NCI-H1092 (cell line): ENCODE data around the gene MRPL37.
"Not testable (repeated sequence)": the region's sequence is repeated elsewhere in the genome, so short reads cannot be mapped to it uniquely, and the experiment has no call there.

Experiments
- DNase-seq: peaks from one replicate; lab custom pipeline; 2025; lab: John Stamatoyannopoulos, UW

The MRPL37 gene

DNA sequence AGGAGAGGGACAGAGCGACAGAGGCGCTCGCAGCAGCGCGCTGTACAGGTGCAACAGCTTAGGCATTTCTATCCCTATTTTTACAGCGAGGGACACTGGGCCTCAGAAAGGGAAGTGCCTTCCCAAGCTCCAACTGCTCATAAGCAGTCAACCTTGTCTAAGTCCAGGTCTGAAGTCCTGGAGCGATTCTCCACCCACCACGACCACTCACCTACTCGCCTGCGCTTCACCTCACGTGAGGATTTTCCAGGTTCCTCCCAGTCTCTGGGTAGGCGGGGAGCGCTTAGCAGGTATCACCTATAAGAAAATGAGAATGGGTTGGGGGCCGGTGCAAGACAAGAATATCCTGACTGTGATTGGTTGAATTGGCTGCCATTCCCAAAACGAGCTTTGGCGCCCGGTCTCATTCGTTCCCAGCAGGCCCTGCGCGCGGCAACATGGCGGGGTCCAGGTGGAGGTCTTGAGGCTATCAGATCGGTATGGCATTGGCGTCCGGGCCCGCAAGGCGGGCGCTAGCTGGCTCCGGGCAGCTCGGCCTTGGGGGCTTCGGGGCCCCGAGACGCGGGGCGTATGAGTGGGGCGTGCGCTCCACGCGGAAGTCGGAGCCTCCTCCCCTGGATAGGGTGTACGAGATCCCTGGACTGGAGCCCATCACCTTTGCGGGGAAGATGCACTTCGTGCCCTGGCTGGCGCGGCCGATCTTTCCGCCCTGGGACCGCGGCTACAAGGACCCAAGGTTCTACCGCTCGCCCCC lies at the start of gene MRPL37, which contains the start of gene CYB5RL:
MRPL37 (plus strand) TSS at position 403 of the 754 bp plus-strand sequence; CDS start at position 480, 77 bp downstream.
CYB5RL (minus strand) TSS at position 266 of the 754 bp plus-strand sequence. CDS start 4,414 bp downstream, outside the sequence.
- DNase-seq, result peak; percentile 91

DNA sequence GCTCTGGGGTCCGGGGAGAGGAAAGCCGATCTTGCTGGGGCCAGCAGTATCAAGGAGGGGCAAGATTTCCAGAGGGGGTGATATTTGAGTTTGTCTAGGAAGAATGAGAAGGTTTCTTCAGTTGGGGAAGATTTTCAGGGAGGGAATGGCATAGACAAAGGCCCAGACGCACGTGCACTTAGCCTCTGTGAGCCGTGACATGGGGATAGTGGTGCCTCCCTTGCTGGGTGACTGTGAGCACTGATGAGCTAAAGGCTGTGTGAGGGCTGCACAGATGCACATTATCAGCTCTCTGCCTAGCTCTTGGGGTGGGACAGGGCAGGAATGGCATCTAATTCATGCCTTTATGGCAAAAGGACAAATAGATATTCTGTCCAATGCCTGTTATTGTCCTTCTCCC lies 49.0 kb upstream of the MRPL37 start:
- no peak for DNase-seq

DNA sequence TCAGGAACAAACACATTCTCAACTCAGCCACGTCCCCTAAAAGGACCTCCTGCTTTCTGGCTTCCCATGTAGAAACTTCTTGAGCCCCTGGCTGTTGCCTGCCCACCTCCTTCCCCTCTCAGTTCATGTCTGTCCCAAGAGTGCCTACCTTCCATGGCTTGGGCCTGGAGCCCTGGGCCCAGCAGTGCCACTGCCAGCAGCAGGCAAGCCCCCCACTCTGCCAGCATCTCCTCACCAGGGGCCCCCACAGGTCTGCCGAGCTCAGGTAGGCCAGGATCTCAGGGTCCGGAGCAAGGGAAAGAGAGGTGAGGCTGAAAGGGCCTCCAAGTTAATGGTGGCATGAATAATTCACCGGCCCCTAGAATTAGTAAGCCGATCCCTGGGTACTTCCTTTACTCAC lies 47.3 kb upstream of the MRPL37 start, which contains the start of gene CDCP2:
CDCP2 (minus strand) TSS at position 305 of the 400 bp plus-strand sequence; CDS start at position 227, 78 bp downstream.
- DNase-seq, result no peak

DNA sequence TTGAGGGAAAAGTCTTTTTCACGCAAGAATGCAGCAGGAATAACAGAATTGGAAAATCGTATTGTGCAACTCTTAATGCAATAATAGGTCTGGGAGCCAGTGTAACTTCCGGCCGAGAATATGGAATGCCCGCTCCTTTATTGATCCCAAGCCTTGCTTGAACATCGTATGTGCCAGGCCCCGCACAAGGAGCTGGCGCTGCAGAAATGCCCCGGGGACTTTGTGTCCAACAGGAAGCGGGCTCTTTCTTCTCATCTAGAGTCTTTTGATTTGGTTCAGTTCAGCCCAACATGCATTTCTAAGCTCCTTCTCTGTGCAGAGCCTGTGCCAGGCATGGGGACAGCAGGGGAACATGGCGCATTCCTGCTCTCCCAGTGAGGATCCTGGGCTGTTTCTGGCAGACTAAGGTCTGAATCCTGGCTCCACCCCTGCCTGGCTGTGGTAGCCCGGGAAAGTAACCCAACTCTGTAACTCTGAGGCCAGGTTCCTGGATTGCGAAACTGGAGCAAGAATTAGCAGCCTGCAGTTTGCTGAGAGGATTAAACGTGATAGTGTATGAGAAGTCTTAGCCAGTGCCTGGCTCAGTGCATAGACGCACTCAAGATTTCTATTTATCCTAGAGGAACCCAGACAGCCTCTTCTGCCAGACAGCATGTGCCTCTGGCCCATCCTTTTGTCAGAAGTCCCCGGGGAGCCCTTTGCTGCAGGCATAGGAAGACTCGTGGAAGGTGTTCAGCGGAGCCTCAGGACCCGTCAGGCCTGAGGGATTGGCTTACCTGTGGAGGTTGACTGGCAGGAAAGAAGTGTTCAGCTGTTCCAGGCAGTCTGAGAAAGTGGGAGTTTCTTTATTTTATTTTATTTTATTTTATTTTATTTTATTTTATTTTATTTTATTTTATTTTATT lies 46.2 kb upstream of the MRPL37 start:
- DNase-seq, result no peak

DNA sequence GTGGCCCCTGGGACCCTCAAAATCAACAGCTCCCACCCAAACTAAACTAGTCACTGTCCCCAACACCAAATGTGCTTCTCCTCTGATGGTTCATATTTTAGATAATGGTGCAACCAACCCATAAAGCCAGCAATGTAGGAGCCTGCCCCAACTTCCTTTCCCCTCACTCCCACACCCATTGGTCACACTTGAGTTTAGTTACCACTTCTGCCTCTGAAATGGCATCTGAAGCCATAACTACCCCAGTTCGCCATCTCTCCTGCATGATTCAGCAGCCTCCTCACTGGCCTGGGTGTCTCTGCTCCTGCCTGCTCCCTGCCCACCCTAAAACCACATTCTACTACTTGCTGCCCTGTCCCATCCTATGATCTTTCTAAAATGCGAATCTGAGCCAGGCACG lies 43.8 kb upstream of the MRPL37 start:
- no peak for DNase-seq

DNA sequence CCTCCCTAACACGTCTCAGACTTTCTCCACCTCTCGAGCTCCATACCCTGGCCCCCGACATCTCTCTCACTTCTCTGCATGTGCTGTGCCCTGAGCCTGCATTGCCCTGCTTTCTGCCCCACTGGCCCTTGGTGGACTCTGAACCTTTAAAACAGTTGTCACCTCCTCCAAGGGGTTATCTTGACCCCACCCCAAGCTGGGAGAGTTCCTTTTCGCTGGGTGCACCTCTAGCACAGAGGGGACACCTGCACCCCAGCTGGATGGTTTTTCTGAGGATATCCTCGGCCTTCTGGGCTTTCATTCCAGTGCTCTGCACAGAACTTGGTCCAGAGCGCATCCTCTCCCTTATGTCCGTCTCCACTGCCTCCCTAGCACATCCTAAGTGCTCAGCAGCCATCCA lies 43.0 kb upstream of the MRPL37 start:
- no peak for DNase-seq

DNA sequence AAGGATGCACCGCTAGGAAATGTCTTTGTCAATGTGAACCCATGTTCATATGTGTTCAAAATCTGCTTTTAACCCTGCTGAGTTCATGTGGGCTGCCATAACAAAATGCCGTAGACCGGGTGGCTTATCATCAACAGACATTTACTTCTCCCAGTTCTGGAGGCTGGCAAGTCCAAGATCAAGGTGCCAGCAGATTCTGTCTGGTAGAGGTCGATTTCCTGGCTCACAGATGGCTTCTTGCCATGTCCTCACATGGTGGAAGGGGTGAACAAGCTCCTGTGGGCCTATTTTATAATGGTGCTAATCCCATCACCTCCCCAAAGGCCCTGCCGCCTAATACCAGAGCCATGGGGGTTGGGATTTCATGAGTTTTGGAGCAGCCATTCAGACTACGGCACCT lies 42.6 kb upstream of the MRPL37 start:
- no peak for DNase-seq

DNA sequence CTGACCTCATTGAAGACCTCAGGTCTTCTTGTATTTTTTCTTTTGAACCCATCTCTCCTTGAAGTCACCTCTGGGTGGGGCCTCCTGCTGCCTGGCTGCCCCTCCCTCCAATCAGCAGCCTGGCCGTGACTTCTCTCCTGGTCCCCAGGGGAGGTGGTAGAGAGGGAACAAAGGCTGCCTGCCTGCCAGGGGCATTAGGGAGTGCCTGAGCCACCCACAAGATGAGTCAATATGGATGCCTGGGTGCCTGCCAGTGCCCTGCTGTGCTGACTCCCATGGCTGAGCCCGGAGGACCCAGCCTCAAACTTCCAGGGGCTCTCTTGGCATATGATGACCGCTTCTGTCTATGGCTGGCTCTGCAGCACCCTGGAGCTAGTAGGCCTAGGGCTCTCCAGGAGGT lies 41.9 kb upstream of the MRPL37 start:
- no peak for DNase-seq

DNA sequence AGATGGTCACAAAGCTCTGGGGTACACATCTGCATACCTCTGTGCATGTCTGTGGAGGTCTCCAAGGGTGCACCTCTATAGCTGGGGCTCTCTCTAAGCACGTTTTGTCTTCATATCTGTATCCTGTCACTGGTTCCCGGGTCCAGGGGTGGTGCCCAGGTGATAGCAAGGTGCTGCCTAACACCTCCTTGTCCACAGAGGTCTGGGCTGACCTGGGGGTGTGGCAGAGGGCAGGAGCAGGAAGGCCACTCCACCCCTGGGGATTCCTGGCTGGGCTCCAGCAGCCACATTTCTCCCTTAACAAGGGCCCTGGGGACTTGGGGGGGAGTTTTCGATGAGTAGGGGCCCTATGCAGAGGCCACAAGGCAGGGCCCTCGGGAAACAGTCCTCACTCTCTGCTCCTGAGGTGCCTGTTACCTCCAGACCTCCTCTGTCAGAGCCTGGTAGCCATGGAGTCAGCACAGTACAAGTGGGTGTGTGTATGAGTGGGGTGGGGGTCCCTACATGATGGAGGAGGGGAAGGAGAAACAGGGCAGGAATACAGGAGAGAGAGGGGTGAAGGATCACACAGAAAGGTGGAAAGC lies 40.1 kb upstream of the MRPL37 start:
- no peak for DNase-seq

DNA sequence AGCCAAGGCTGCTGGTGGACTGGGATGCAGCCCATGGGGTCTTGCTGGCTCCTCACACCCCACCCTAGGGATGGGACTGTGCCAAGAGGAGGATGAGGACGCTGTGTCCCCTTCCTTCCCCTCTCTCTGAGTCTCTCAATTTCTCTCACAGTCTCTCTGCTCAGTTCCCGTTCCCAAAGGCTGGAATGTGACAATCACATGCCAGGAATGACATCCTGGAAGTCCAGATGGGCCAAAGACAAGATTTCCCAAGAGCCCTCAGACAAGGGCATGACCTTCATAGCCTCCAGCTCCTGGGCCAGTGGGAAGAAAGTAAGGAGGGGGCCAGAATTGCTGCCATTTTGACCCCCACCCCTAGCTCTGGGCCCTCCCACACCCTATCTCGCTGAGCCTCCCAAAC lies 39.6 kb upstream of the MRPL37 start:
- no peak for DNase-seq

DNA sequence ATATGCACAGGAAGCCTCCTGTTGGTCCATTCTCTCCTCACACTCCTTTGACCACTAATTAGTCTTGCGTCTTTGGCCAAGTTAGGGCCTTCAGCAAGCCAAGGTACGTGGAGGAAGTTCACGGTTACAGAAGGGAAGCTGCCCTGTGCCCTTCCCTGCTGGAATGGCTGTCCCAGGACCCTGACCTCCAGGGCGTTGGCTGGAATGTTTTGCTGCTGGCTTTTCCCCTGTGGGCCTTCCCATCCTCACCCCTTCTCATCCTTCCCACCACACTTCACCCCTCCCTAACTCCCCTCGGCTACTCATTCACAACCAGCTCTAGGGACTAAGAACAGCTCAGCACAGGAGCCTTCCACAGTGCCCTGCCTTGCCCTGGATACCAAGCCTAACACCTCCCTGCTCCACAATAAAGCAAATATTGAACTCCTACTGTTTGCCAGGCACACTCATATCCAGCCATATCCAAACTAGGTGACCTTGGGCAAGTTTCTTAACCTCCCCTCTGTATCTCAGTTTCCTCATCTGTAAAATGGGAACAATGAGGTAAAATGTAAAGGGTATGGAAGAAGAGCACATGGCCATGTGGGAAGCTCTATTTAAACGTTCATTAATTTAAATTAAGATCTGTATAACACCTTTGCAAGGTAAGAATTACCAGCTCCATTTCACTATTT lies 38.3 kb upstream of the MRPL37 start:
- DNase-seq, result no peak

DNA sequence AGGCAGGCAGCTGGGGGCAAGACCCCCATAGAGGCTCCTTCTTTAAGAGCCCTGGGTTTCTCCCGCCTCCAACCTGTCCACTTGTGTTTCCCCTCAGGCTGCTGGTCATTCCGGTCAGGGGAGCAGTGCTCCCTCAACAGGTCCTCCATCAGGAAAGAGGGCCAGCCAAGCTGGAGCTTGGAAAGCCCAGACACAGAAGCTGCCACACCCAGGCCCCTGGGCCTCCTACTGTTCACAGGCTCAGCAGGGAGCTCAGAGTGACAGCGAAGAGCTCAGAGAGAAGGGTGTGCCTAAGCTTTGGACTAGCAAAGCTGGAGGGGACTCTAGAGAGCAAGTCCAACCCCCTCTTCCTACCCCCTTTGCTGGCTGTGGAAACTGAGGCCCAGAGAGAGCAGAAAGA lies 36.9 kb upstream of the MRPL37 start:
- no peak for DNase-seq

DNA sequence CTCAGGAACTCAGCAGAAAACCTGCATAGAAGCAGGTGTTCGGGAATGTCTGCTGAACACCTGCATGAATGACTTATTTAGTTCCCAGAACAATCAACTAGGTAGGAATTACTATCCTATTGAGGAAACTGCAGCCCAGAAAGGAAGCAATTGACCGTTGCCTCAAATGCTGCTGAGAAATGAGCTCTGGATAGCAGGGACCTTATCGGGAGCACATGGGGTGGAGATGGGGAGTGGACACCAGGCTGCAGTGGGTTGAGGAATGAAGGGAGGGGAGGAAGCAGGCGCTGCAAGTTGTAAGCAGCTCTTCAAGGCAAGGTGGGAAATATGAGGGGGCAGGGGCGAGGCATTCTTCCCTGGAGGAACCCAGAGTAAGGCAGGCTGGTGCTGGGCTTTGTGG lies 36.4 kb upstream of the MRPL37 start:
- no peak for DNase-seq

DNA sequence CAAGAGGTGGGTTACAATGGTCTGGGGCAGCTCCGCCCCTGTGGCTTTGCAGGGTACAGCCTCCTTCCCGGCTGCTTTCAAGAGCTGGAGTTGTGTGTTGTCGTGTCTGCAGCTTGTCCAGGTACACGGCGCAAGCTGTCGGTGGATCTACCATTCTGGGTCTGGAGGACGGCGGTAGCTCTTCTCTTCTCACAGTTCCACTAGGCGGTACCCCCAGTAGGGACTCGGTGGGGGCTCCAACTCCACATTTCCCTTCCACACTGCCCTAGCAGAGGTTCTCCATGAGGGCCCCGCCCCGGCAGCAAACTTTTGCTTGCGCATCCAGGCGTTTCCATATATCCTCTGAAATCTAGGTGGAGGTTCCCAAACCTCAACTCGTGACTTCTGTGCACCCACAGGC lies 34.8 kb upstream of the MRPL37 start:
- DNase-seq, result no peak

DNA sequence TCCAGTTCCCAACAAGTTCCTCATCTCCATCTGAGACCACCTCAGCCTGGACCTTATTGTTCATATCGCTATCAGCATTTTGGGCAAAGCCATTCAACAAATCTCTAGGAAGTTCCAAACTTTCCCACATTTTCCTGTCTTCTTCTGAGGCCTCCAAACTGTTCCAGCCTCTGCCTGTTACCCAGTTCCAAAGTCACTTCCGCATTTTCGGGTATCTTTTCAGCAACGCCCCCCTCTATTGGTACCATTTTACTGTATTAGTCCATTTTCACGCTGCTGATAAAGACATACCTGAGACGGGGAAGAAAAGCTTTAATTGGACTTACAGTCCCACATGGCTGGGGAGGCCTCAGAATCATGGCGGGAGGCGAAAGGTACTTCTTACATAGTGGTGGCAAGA lies 33.6 kb upstream of the MRPL37 start:
- DNase-seq, result not testable (repeated sequence)

DNA sequence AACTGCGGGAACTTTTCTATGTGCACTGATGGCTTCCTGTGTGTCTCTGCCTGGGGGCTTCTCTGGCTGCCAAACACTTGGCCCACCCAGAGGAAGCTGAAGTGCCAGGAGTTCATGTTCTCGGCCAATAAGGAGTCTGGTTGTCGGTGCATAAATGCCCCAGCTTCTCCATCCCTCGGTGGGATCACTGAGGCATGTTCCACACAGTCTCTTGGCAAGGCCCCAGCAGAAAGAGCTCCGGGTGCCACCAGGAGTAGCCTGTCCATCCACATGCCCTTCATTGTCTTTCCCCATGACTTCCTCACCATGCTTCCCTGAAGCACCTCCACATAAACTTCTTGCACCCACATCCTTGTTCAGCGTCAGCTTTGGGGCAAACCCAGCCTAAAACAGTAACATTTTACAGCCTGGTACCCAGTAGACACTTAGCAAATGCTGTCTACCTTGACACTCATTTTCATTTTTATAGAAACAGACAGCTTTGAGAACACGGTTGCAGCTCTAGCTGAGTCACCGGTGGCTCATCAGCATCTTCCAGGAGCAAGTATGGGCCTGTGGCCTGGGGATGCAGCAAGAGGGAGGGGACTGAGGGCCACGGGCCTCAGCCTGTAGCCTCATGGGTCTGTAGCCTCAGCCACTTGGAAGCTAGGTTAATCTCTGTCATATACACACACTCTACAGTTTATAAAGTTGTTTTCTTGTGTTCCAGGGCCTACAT lies 32.4 kb upstream of the MRPL37 start:
- DNase-seq, result no peak

DNA sequence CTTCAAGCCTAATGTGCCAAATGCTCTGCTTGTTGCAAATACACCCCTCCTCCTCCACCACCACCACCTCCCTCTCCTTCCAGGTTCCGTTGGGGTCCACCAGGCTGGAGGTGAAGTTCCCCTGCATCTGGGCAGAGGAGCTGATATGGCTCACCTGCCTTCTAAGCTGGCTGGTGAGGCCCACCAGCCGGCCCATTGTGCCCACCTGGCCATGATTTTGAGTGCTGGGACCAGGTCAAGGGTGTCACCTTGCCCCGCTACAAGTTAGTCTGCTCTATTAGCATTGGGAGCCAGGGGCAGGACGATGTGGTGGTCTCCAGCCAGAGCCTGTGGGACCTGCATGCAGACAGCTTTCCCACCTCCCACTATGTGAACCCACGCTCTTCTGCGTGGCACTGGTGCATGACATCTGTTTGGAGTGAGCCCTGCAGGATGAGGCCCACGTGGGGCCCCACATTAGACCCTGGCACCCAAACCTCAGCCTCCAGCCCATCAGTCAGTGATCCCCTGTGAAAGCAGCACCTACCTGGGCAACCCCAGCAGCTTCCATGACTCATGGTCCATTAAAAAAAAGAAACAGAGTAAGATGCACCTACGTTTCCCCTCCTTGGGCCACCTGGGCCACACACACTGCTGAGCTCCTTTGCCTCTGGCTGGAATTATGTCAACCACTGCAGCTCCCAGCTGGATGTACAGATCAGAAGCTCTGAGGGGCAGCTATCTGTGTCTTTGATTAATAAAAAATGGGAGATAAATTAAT lies 31.6 kb upstream of the MRPL37 start:
- no peak for DNase-seq

DNA sequence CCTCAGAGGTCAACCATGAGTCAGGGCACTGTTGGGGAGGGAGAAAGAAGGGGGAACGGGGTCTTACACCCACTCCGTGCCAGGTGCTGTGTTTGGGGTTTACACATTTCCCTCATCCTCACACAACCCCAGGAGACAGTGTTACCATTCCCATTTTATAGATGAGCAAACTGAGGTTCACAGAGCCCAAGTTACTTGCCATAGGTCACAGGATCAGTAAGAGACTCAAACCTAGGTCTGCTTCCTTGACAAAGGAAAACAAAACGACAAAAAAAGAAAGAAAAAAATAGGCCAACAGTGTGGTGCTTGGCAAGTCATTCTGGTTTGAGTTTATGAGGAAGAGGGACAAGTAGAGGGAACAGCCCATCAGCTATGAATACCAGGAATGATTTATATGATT lies 30.9 kb upstream of the MRPL37 start:
- DNase-seq, result no peak

DNA sequence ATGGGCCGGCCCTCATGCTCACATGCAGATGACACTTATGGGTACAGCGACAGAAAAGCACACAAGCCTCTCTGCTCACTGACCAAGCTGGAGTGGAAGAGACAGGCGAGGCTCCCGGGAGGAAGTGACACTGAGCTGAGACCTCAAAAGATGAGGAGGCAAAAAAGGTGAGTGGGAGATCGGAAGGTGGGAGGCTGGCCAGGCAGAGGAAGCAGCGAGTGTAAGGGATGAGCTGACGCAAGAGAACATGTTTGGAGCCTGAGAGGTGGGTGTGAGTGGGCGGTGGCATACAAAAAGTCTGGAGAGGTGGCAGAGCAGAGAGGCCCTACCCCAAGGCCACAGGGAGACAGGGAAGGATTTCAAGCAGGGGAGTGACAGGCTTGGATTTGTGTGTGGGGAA lies 29.0 kb upstream of the MRPL37 start:
- DNase-seq, result no peak

DNA sequence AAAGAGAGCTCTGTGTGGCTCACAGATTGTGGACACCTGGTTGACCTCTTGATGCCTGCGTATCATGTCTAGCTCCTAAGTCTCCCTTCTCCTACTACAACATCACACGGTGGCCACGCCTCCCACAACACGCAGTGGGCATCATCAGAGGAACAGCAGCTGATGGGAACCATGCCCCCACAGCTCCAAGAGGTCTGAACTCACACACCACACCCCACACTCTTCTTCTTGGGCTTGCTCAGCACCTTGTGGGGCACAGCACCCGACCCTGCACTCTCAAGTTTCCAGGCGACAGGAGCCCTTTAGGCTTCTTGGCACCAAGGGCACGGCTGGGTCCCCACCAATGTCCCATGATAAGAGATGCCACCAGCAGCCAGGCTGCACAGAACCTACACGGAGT lies 28.4 kb upstream of the MRPL37 start:
- no peak for DNase-seq
